Measurements from ENCODE around the gene ZNF32. TPM values are rescaled to one million over a fixed set of nuclear protein-coding genes. Genes with fewer than 3 reads are reported as not detected.

Gene ZNF32
- total and polyA plus RNA-seq, 2 experiments from 2014 or later: 15.8 to 26.1 TPM

DNA sequence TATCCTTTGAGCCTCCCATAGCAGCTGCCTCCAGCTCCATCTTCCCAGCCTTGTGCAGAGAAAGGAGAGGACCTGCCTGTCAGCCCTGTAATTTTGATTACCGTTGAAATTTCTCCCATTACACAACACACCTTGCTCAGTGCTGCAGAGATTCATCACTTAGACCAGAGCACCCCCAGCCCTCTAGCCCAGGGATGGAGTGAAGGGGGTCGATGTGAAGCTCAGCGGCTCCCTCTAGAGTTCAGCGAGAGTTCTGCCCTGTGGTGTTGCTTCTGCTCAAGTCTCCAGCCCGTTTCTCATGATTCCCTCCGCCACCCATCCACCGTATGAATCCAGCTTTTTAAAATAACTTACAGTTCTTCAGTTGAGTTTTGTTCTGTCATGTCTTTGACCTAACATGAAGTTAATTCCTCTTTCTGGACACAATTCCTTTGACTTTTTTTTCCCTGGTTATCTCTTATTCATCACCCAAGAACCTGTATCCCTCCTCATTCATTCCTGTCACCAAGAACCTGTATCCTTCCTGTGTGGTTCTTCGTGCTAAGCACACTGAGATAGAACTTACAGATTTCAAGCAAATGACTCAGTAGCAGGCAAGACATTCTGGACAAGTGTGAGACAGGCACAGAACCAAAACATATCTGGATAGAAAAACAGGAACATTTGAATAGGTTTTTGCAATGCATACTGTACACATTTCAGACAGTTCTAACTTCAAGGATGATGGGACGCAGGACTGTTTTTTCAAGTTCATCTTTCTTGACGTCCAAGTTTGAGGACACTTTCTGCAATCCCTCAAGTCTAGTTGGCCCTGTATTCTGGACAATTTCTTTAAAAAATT, 35.0 kb upstream of the ZNF32 start:
- Histone ChIP-seq H3K9me2 (ENCODE audit: insufficient read depth) (0 out of 2 replicates have a peak, but pooled peaks cover 7% of the 10 kb centered on the region), H3K4me1 (ENCODE audit: insufficient read depth) (no peaks in the 10 kb centered on the region), H3F3A (replicated peaks; ENCODE audit: low read depth) (no peaks in the 10 kb centered on the region), H3K4me2 (no peak overlapping the region), H4K20me1 (replicated peaks; ENCODE audit: insufficient read depth) (no peaks in the 10 kb centered on the region), H3K79me2 (replicated peaks; ENCODE audit: insufficient read depth) (no peaks in the 10 kb centered on the region), H2AFZ (no peak overlapping the region), H3K4me3 (no peak overlapping the region), H3K27me3 (ENCODE audit: insufficient read depth) (peaks cover 11% of the 10 kb centered on the region), H3K36me3 (ENCODE audit: insufficient read depth) (no peaks in the 10 kb centered on the region), H3K27ac (ENCODE audit: low read depth) (no peak overlapping the region)
- TF ChIP-seq NANOG (IDR thresholded peaks at IDR 0.05; ENCODE audit: borderline replicate concordance): no peak
- TF ChIP-seq, protein P1, sequence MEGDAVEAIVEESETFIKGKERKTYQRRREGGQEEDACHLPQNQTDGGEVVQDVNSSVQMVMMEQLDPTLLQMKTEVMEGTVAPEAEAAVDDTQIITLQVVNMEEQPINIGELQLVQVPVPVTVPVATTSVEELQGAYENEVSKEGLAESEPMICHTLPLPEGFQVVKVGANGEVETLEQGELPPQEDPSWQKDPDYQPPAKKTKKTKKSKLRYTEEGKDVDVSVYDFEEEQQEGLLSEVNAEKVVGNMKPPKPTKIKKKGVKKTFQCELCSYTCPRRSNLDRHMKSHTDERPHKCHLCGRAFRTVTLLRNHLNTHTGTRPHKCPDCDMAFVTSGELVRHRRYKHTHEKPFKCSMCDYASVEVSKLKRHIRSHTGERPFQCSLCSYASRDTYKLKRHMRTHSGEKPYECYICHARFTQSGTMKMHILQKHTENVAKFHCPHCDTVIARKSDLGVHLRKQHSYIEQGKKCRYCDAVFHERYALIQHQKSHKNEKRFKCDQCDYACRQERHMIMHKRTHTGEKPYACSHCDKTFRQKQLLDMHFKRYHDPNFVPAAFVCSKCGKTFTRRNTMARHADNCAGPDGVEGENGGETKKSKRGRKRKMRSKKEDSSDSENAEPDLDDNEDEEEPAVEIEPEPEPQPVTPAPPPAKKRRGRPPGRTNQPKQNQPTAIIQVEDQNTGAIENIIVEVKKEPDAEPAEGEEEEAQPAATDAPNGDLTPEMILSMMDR (conservative IDR thresholded peaks at IDR 0.05; ENCODE audit: low read depth in 2 of 2): peak; percentile 67 to 80
- Mint-ChIP-seq H3K27ac (no peak overlapping the region), H3K4me3 (no peak overlapping the region), H3K36me3 (ENCODE audit: low read depth) (no peaks in the 10 kb centered on the region; the same call in 2 of the 3 replicates), H3K4me1 (no peaks in the 10 kb centered on the region), H3K9me3 (peaks cover 2% of the 10 kb centered on the region; the same call in 1 of the 3 replicates), H3K27me3 (ENCODE audit: insufficient read depth, low read depth, poor library complexity) (peaks cover 7% of the 10 kb centered on the region)
- DNase-seq (ENCODE audit: low spot score) (peak; percentile 85), ATAC-seq (peak; percentile 98)

DNA sequence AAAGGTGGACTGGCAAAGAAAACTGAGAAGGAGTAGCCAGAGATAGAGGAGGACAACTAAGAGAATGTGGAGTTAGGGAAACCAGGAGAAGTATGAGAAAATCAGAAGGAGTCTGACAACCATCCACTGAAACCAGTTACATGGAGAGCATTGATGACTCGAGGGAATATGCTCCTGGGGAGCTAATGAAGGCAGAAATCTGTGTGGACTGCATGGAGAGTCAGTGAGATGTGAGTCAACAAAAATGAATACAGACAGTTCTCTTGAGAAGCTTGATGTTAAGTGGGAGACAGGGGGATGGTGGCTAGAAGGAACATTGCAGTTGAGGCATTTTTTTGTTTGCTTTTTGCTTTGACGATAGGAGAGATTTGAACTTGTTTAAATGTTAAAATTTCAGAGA, 34.3 kb upstream of the ZNF32 start:
- Histone ChIP-seq H3K4me2 (no peak overlapping the region), H3K4me3 (no peak overlapping the region), H3K27me3 (ENCODE audit: insufficient read depth) (peaks cover 4% of the 10 kb centered on the region), H2AFZ (no peak overlapping the region), H3F3A (replicated peaks; ENCODE audit: low read depth) (no peaks in the 10 kb centered on the region), H4K20me1 (replicated peaks; ENCODE audit: insufficient read depth) (no peaks in the 10 kb centered on the region), H3K9me2 (ENCODE audit: insufficient read depth) (0 out of 2 replicates have a peak, but pooled peaks cover 7% of the 10 kb centered on the region), H3K27ac (ENCODE audit: low read depth) (no peak overlapping the region), H3K79me2 (replicated peaks; ENCODE audit: insufficient read depth) (no peaks in the 10 kb centered on the region), H3K36me3 (ENCODE audit: insufficient read depth) (no peaks in the 10 kb centered on the region), H3K4me1 (ENCODE audit: insufficient read depth) (no peaks in the 10 kb centered on the region)
- TF ChIP-seq NANOG (IDR thresholded peaks at IDR 0.05; ENCODE audit: borderline replicate concordance): no peak
- no peak for TF ChIP-seq EZH2phosphoT487 (IDR thresholded peaks at IDR 0.05; ENCODE audit: unreplicated experiment)
- no peaks in the 10 kb centered on the region; the same call in 2 of the 3 replicates for H3K36me3 Mint-ChIP-seq (ENCODE audit: low read depth)
- ATAC-seq: no peak
- no peak overlapping the region for H3K4me3 Mint-ChIP-seq
- H3K9me3 Mint-ChIP-seq: peaks cover 2% of the 10 kb centered on the region; the same call in 1 of the 3 replicates
- DNase-seq (ENCODE audit: low spot score): no peak
- H3K27me3 Mint-ChIP-seq (ENCODE audit: insufficient read depth, low read depth, poor library complexity): peaks cover 5% of the 10 kb centered on the region
- H3K27ac Mint-ChIP-seq: no peak overlapping the region
- H3K4me1 Mint-ChIP-seq: no peaks in the 10 kb centered on the region

DNA sequence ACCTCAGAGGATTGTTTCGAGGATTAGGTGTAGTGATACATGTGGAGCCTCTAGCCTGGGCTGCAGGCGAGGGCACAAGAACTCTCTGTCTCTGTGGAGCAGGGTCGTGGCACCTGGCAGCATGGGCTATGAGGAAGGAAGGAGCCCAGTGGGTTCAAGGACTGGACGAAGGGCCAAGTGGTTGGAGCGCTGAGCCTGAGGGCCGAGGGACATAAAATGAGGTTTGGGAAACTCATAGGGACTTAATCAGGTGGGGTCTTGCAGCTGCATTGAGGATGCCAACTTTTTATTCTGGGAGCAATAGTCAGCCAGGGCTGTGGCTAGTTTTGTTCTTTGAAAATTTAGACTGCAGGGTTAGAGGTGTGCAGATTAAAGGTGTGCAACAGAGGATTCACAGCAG, 33.0 kb upstream of the ZNF32 start:
- Mint-ChIP-seq H3K9me3 (peaks cover 2% of the 10 kb centered on the region; the same call in 1 of the 3 replicates), H3K27ac (no peak overlapping the region), H3K4me1 (no peaks in the 10 kb centered on the region), H3K4me3 (no peak overlapping the region), H3K27me3 (ENCODE audit: insufficient read depth, low read depth, poor library complexity) (peaks cover 4% of the 10 kb centered on the region), H3K36me3 (ENCODE audit: low read depth) (no peaks in the 10 kb centered on the region; the same call in 2 of the 3 replicates)
- H3K27me3 ChIP-seq (ENCODE audit: insufficient read depth): no peaks in the 10 kb centered on the region
- DNase-seq (ENCODE audit: low spot score) (no peak), ATAC-seq (no peak)
- no peak overlapping the region for H2AFZ ChIP-seq
- no peaks in the 10 kb centered on the region for H3F3A ChIP-seq (replicated peaks; ENCODE audit: low read depth)
- H3K4me1 ChIP-seq (ENCODE audit: insufficient read depth): no peaks in the 10 kb centered on the region
- H3K27ac ChIP-seq (ENCODE audit: low read depth): no peak overlapping the region
- no peaks in the 10 kb centered on the region for H4K20me1 ChIP-seq (replicated peaks; ENCODE audit: insufficient read depth)
- H3K4me2 ChIP-seq: no peak overlapping the region
- 0 out of 2 replicates have a peak, but pooled peaks cover 7% of the 10 kb centered on the region for H3K9me2 ChIP-seq (ENCODE audit: insufficient read depth)
- H3K79me2 ChIP-seq (replicated peaks; ENCODE audit: insufficient read depth): no peaks in the 10 kb centered on the region
- no peaks in the 10 kb centered on the region for H3K36me3 ChIP-seq (ENCODE audit: insufficient read depth)
- no peak overlapping the region for H3K4me3 ChIP-seq
- TF ChIP-seq ZNF114 (CRISPR knock-in tag; IDR thresholded peaks at IDR 0.05): no peak
- TF ChIP-seq, protein P2, sequence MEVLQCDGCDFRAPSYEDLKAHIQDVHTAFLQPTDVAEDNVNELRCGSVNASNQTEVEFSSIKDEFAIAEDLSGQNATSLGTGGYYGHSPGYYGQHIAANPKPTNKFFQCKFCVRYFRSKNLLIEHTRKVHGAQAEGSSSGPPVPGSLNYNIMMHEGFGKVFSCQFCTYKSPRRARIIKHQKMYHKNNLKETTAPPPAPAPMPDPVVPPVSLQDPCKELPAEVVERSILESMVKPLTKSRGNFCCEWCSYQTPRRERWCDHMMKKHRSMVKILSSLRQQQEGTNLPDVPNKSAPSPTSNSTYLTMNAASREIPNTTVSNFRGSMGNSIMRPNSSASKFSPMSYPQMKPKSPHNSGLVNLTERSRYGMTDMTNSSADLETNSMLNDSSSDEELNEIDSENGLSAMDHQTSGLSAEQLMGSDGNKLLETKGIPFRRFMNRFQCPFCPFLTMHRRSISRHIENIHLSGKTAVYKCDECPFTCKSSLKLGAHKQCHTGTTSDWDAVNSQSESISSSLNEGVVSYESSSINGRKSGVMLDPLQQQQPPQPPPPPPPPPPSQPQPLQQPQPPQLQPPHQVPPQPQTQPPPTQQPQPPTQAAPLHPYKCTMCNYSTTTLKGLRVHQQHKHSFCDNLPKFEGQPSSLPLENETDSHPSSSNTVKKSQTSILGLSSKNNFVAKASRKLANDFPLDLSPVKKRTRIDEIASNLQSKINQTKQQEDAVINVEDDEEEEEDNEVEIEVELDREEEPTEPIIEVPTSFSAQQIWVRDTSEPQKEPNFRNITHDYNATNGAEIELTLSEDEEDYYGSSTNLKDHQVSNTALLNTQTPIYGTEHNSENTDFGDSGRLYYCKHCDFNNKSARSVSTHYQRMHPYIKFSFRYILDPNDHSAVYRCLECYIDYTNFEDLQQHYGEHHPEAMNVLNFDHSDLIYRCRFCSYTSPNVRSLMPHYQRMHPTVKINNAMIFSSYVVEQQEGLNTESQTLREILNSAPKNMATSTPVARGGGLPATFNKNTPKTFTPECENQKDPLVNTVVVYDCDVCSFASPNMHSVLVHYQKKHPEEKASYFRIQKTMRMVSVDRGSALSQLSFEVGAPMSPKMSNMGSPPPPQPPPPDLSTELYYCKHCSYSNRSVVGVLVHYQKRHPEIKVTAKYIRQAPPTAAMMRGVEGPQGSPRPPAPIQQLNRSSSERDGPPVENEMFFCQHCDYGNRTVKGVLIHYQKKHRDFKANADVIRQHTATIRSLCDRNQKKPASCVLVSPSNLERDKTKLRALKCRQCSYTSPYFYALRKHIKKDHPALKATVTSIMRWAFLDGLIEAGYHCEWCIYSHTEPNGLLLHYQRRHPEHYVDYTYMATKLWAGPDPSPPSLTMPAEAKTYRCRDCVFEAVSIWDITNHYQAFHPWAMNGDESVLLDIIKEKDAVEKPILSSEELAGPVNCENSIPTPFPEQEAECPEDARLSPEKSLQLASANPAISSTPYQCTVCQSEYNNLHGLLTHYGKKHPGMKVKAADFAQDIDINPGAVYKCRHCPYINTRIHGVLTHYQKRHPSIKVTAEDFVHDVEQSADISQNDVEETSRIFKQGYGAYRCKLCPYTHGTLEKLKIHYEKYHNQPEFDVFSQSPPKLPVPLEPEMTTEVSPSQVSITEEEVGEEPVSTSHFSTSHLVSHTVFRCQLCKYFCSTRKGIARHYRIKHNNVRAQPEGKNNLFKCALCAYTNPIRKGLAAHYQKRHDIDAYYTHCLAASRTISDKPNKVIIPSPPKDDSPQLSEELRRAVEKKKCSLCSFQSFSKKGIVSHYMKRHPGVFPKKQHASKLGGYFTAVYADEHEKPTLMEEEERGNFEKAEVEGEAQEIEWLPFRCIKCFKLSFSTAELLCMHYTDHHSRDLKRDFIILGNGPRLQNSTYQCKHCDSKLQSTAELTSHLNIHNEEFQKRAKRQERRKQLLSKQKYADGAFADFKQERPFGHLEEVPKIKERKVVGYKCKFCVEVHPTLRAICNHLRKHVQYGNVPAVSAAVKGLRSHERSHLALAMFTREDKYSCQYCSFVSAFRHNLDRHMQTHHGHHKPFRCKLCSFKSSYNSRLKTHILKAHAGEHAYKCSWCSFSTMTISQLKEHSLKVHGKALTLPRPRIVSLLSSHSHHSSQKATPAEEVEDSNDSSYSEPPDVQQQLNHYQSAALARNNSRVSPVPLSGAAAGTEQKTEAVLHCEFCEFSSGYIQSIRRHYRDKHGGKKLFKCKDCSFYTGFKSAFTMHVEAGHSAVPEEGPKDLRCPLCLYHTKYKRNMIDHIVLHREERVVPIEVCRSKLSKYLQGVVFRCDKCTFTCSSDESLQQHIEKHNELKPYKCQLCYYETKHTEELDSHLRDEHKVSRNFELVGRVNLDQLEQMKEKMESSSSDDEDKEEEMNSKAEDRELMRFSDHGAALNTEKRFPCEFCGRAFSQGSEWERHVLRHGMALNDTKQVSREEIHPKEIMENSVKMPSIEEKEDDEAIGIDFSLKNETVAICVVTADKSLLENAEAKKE (CRISPR knock-in tag; IDR thresholded peaks at IDR 0.05): no peak
- no peak for TF ChIP-seq JUNB (IDR thresholded peaks at IDR 0.05; ENCODE audit: unreplicated experiment)
- TF ChIP-seq EZH2 (IDR thresholded peaks at IDR 0.05; ENCODE audit: low read depth, unreplicated experiment): no peak
- no peak for TF ChIP-seq POLR2AphosphoS5 (IDR thresholded peaks at IDR 0.05; ENCODE audit: low read depth)
